Liver (tissue), 3 donors: ENCODE data around the gene CUX1.

Source experiments
- EGR1 ChIP-seq, 2 donors: IDR thresholded peaks; 2 replicates each; pipeline ENCODE4 v1.6.1; 2016 to 2018; ENCODE audit warnings: antibody characterized with exemption in 2 of 2, low read depth in 2 of 2
- FOXA1 ChIP-seq: IDR thresholded peaks from 2 replicates; pipeline ENCODE4 v1.6.1; 2016; ENCODE audit warnings: antibody characterized with exemption
- FOXA2 ChIP-seq: IDR thresholded peaks from 2 replicates; pipeline ENCODE4 v1.6.1; 2016; ENCODE audit warnings: antibody characterized with exemption
- HNF4A ChIP-seq, 2 donors: conservative IDR thresholded peaks; 2 replicates each; pipeline ENCODE4 v1.6.1; 2016; ENCODE audit warnings: antibody characterized with exemption in 2 of 2, mild to moderate bottlenecking in 2 of 2
- HNF4G ChIP-seq: IDR thresholded peaks from 2 replicates; pipeline ENCODE4 v1.6.1; 2016; ENCODE audit warnings: antibody characterized with exemption
- RAD21 ChIP-seq, 2 donors: IDR thresholded peaks; 2 replicates each; pipeline ENCODE4 v1.6.1; 2016; ENCODE audit warnings: antibody characterized with exemption in 2 of 2, mild to moderate bottlenecking in 2 of 2
- SP1 ChIP-seq: IDR thresholded peaks from 2 replicates; pipeline ENCODE4 v1.6.1; 2018; ENCODE audit warnings: antibody characterized with exemption, mild to moderate bottlenecking
- TAF1 ChIP-seq: conservative IDR thresholded peaks from 2 replicates; pipeline ENCODE4 v1.6.1; 2016; ENCODE audit warnings: antibody characterized with exemption, mild to moderate bottlenecking
- TF ChIP-seq, protein P1 (sequence below): fragments of 150-350 bp; IDR thresholded peaks from 2 replicates; pipeline ENCODE4 v1.5.1; 2017; ENCODE audit warnings: improper control_type of control experiment, low read depth, low read length; ENCODE audit not compliant: missing input control
- TF ChIP-seq, protein P2 (sequence below): IDR thresholded peaks from 2 replicates; pipeline ENCODE4 v1.6.1; 2016; ENCODE audit warnings: antibody characterized with exemption
- TF ChIP-seq, protein P3 (sequence below): IDR thresholded peaks from 2 replicates; pipeline ENCODE4 v1.6.1; 2016; ENCODE audit warnings: antibody characterized with exemption, mild to moderate bottlenecking
- TF ChIP-seq, protein P4 (sequence below): IDR thresholded peaks from 2 replicates; pipeline ENCODE4 v1.6.1; 2016; ENCODE audit warnings: antibody characterized with exemption
- TF ChIP-seq, protein P5 (sequence below): IDR thresholded peaks from 2 replicates; pipeline ENCODE4 v1.6.1; 2016; ENCODE audit warnings: antibody characterized with exemption
- donor health status: healthy.
- donor health status: healthy.

DNA sequence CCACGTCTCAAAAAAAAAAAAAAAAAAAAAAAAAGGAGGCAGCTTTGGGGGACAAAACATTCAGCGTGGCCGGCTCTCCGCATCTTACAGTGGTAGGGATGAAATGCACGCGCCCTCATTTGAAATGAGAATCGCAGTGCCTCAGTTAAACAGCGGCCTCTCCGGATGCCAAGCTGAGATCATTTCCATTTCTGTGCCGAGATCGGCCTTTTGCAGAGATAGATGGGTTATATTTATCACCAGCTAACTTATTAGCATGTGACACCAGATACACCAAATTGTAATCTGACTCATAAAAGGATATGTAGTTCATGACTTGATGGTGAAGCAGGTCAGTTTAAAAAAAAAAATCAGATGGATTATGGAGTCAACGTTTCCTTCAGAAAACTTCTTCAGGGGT is 138.7 kb downstream of the CUX1 start:
- TF ChIP-seq, protein P1, sequence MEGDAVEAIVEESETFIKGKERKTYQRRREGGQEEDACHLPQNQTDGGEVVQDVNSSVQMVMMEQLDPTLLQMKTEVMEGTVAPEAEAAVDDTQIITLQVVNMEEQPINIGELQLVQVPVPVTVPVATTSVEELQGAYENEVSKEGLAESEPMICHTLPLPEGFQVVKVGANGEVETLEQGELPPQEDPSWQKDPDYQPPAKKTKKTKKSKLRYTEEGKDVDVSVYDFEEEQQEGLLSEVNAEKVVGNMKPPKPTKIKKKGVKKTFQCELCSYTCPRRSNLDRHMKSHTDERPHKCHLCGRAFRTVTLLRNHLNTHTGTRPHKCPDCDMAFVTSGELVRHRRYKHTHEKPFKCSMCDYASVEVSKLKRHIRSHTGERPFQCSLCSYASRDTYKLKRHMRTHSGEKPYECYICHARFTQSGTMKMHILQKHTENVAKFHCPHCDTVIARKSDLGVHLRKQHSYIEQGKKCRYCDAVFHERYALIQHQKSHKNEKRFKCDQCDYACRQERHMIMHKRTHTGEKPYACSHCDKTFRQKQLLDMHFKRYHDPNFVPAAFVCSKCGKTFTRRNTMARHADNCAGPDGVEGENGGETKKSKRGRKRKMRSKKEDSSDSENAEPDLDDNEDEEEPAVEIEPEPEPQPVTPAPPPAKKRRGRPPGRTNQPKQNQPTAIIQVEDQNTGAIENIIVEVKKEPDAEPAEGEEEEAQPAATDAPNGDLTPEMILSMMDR: no peak
- TF ChIP-seq, protein P2, sequence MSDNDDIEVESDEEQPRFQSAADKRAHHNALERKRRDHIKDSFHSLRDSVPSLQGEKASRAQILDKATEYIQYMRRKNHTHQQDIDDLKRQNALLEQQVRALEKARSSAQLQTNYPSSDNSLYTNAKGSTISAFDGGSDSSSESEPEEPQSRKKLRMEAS: no peak
- no peak for TF ChIP-seq FOXA1
- TF ChIP-seq HNF4G: no peak
- TF ChIP-seq, protein P3, sequence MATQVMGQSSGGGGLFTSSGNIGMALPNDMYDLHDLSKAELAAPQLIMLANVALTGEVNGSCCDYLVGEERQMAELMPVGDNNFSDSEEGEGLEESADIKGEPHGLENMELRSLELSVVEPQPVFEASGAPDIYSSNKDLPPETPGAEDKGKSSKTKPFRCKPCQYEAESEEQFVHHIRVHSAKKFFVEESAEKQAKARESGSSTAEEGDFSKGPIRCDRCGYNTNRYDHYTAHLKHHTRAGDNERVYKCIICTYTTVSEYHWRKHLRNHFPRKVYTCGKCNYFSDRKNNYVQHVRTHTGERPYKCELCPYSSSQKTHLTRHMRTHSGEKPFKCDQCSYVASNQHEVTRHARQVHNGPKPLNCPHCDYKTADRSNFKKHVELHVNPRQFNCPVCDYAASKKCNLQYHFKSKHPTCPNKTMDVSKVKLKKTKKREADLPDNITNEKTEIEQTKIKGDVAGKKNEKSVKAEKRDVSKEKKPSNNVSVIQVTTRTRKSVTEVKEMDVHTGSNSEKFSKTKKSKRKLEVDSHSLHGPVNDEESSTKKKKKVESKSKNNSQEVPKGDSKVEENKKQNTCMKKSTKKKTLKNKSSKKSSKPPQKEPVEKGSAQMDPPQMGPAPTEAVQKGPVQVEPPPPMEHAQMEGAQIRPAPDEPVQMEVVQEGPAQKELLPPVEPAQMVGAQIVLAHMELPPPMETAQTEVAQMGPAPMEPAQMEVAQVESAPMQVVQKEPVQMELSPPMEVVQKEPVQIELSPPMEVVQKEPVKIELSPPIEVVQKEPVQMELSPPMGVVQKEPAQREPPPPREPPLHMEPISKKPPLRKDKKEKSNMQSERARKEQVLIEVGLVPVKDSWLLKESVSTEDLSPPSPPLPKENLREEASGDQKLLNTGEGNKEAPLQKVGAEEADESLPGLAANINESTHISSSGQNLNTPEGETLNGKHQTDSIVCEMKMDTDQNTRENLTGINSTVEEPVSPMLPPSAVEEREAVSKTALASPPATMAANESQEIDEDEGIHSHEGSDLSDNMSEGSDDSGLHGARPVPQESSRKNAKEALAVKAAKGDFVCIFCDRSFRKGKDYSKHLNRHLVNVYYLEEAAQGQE: no peak
- TF ChIP-seq RAD21 (IDR thresholded peaks at IDR 0.05): no peak
- TF ChIP-seq HNF4A (conservative IDR thresholded peaks at IDR 0.05): no peak
- TF ChIP-seq, protein P4, sequence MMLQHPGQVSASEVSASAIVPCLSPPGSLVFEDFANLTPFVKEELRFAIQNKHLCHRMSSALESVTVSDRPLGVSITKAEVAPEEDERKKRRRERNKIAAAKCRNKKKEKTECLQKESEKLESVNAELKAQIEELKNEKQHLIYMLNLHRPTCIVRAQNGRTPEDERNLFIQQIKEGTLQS: no peak
- no peak for TF ChIP-seq SP1
- no peak for TF ChIP-seq FOXA2
- TF ChIP-seq TAF1: no peak
- no peak for TF ChIP-seq EGR1 (IDR thresholded peaks at IDR 0.05; ENCODE audit: low read depth in 2 of 2)
- TF ChIP-seq, protein P5, sequence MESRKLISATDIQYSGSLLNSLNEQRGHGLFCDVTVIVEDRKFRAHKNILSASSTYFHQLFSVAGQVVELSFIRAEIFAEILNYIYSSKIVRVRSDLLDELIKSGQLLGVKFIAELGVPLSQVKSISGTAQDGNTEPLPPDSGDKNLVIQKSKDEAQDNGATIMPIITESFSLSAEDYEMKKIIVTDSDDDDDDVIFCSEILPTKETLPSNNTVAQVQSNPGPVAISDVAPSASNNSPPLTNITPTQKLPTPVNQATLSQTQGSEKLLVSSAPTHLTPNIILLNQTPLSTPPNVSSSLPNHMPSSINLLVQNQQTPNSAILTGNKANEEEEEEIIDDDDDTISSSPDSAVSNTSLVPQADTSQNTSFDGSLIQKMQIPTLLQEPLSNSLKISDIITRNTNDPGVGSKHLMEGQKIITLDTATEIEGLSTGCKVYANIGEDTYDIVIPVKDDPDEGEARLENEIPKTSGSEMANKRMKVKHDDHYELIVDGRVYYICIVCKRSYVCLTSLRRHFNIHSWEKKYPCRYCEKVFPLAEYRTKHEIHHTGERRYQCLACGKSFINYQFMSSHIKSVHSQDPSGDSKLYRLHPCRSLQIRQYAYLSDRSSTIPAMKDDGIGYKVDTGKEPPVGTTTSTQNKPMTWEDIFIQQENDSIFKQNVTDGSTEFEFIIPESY: no peak
